ENCODE results near the gene DHX32.
"Not testable (repeated sequence)": the region's sequence is repeated elsewhere in the genome, so short reads cannot be mapped to it uniquely, and the experiment has no call there.

DHX32 gene

GRCh38 chr10:125881192-125881591 lies at the start of gene DHX32:
DHX32 (minus strand) TSS chr10:125881292; CDS start chr10:125880824, 468 bp downstream.
- DNase-seq (ENCODE audit: low read depth in 2 of 2), result no peak

GRCh38 chr10:125929618-125930017 lies 48.5 kb upstream of the DHX32 start:
- DNase-seq (ENCODE audit: low read depth in 2 of 2), result no peak

- no peak for DNase-seq (ENCODE audit: low read depth in 2 of 2)
Observed at GRCh38 chr10:125928928-125929585, 48.0 kb upstream of the DHX32 start.

- DNase-seq (ENCODE audit: low read depth in 2 of 2), result not testable (repeated sequence)
Observed at GRCh38 chr10:125927265-125927664, 46.2 kb upstream of the DHX32 start.

GRCh38 chr10:125926247-125926646 lies 45.2 kb upstream of the DHX32 start:
- DNase-seq (ENCODE audit: low read depth in 2 of 2), result no peak

GRCh38 chr10:125925262-125925834 lies 44.3 kb upstream of the DHX32 start:
- no peak for DNase-seq (ENCODE audit: low read depth in 2 of 2)

- DNase-seq (ENCODE audit: low read depth in 2 of 2), result not testable (repeated sequence)
Observed at GRCh38 chr10:125921643-125922306, 40.7 kb upstream of the DHX32 start.

GRCh38 chr10:125917704-125918361 lies 36.7 kb upstream of the DHX32 start:
- DNase-seq (ENCODE audit: low read depth in 2 of 2), result not testable (repeated sequence)

GRCh38 chr10:125916977-125917376 lies 35.9 kb upstream of the DHX32 start:
- DNase-seq (ENCODE audit: low read depth in 2 of 2), result no peak

- not testable (repeated sequence) for DNase-seq (ENCODE audit: low read depth in 2 of 2)
Observed at GRCh38 chr10:125913277-125913676, 32.2 kb upstream of the DHX32 start.

- DNase-seq (ENCODE audit: low read depth in 2 of 2), result no peak
Observed at GRCh38 chr10:125911990-125912389, 30.9 kb upstream of the DHX32 start.

- no peak for DNase-seq (ENCODE audit: low read depth in 2 of 2)
Observed at GRCh38 chr10:125911145-125911544, 30.1 kb upstream of the DHX32 start.

GRCh38 chr10:125909491-125909890 lies 28.4 kb upstream of the DHX32 start:
- DNase-seq (ENCODE audit: low read depth in 2 of 2), result not testable (repeated sequence)

- DNase-seq (ENCODE audit: low read depth in 2 of 2), result not testable (repeated sequence)
Observed at GRCh38 chr10:125908813-125909212, 27.7 kb upstream of the DHX32 start.

GRCh38 chr10:125907598-125907997 lies 26.5 kb upstream of the DHX32 start:
- not testable (repeated sequence) for DNase-seq (ENCODE audit: low read depth in 2 of 2)

GRCh38 chr10:125905069-125905994 lies 24.2 kb upstream of the DHX32 start:
- not testable (repeated sequence) for DNase-seq (ENCODE audit: low read depth in 2 of 2)

- DNase-seq (ENCODE audit: low read depth in 2 of 2), result not testable (repeated sequence)
Observed at GRCh38 chr10:125903135-125903640, 22.1 kb upstream of the DHX32 start.

GRCh38 chr10:125900963-125901362 lies 19.9 kb upstream of the DHX32 start:
- not testable (repeated sequence) for DNase-seq (ENCODE audit: low read depth in 2 of 2)

GRCh38 chr10:125897317-125897716 lies 16.2 kb upstream of the DHX32 start:
- not testable (repeated sequence) for DNase-seq (ENCODE audit: low read depth in 2 of 2)

GRCh38 chr10:125896088-125896934 lies 15.2 kb upstream of the DHX32 start, which contains the start of gene FANK1:
FANK1 (plus strand) TSS chr10:125896564; CDS start chr10:125896643, 79 bp downstream.
- DNase-seq (ENCODE audit: low read depth in 2 of 2), result peak; percentile 59 to 75

All from stimulated activated CD4-positive, alpha-beta T cell treated with anti-CD3 and anti-CD28 coated beads, Interleukin-1b, Interleukin-23, amount 100 ng/mL, for 4 hours (primary cell).